ENCODE data around the gene TNFRSF12A.
A peak's percentile ranks its signal among the peaks of the same experiment; 100 is the strongest.

The TNFRSF12A gene

GRCh38 chr16:3014971-3015370 is 5.2 kb upstream of the TNFRSF12A start:
- no peak for DNase-seq (ENCODE audit: low read depth)
- no peak for TF ChIP-seq CTCF (IDR thresholded peaks at IDR 0.05; ENCODE audit: low read depth, low read length, missing control alignments)
- H3K4me3 ChIP-seq (ENCODE audit: low read depth, low read length) = no peak overlapping the region

DNA sequence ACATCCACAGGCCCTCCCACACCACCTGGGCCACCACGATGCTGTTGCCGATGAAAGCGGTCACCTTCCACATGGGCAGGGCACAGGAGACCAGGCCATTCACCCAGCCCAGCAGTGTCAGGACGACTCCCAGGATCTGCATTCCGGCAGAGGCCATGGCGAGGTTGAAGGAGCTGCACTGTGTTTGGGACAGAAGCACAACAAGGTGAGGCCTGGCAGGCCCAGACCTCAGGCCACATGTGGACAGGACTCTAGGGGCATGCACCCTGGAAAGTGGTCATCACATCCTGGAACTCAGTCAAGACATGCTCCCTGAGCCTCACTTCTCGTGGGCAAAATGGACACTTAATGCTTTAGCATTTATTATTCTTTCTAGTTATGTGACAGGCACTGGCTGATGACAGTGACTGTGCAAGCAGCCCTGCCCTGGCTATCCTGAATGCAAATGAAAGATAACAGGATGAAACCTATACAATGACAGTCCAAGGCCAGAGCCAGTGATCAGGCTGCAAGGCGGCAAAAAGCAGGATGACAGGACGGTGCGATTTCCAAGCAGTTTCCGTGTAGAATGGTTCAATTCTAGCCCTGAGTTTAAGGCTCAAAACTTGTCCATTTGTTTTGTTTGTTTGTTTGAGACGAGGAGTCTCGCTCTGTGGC is 4.2 kb upstream of the TNFRSF12A start:
- TF ChIP-seq CTCF (IDR thresholded peaks at IDR 0.05; ENCODE audit: low read depth, low read length, missing control alignments) = no peak
- H3K4me3 ChIP-seq (ENCODE audit: low read depth, low read length) = no peak overlapping the region
- no peak for DNase-seq (ENCODE audit: low read depth)

DNA sequence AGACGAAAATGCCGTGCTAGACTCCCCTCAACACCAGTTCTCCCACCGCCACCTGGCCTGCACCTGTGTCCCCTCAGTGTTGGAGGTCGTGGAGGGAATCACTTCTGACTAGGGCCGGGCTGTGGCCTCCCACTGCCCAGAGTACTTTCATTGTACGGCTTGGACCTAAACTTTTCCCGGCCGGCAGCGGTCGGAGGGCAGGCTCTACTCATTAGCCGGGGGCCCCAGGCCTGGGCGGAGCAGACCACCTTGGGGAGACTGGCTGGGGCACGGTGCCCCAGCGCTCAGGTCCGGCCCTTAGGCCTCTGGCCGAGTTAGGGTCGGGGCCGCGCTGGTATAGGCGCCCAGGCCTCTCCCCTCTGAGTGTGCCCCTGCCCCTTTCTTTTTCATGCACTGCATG is 2.8 kb upstream of the TNFRSF12A start:
- no peak for TF ChIP-seq CTCF (IDR thresholded peaks at IDR 0.05; ENCODE audit: low read depth, low read length, missing control alignments)
- no peak for DNase-seq (ENCODE audit: low read depth)
- no peak overlapping the region for H3K4me3 ChIP-seq (ENCODE audit: low read depth, low read length)

GRCh38 chr16:3017794-3018506 is 2.2 kb upstream of the TNFRSF12A start, which contains the start of gene CLDN6:
TSS of gene CLDN6 (minus strand) at chr16:3018183. CDS start at chr16:3016021, 2,162 bp downstream.
- no peak within 1 kb of the TSS for H3K4me3 ChIP-seq (ENCODE audit: low read depth, low read length)
- DNase-seq (ENCODE audit: low read depth) = no peak
- TF ChIP-seq CTCF (IDR thresholded peaks at IDR 0.05; ENCODE audit: low read depth, low read length, missing control alignments) = peak; percentile 33

DNA sequence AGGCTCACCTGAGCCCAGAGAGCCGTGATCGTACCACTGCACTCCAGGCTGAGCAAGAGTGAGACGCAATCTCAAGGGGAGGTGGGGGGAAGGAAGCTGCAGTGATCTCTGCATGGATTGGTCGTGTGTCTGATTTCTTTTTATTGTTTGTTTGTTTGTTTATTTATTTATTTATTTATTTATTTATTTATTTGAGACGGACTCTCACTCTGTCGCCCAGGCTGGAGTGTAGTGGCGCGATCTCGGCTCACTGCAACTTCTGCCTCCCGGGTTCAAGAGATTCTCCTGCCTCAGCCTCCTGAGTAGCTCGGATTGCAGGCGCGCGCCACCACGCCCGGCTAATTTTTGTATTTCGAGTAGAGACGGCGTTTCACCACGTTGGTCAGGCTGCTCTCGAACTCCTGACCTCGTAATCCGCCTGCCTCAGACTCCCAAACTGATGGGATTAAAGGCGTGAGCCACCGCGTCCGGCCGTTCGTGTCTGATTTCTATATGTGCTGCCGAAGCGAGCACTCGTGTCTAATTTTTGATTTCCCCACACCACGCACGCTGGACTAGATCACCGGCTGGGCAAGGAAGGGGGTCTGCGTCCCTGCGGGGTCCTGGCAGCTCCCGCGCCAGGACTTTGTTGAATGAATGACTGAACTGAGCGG is 448 bp upstream of the TNFRSF12A start:
- no peak for TF ChIP-seq CTCF (IDR thresholded peaks at IDR 0.05; ENCODE audit: low read depth, low read length, missing control alignments)
- DNase-seq (ENCODE audit: low read depth) = no peak
- H3K4me3 ChIP-seq (ENCODE audit: low read depth, low read length) = peak overlapping the region; percentile 46

DNA sequence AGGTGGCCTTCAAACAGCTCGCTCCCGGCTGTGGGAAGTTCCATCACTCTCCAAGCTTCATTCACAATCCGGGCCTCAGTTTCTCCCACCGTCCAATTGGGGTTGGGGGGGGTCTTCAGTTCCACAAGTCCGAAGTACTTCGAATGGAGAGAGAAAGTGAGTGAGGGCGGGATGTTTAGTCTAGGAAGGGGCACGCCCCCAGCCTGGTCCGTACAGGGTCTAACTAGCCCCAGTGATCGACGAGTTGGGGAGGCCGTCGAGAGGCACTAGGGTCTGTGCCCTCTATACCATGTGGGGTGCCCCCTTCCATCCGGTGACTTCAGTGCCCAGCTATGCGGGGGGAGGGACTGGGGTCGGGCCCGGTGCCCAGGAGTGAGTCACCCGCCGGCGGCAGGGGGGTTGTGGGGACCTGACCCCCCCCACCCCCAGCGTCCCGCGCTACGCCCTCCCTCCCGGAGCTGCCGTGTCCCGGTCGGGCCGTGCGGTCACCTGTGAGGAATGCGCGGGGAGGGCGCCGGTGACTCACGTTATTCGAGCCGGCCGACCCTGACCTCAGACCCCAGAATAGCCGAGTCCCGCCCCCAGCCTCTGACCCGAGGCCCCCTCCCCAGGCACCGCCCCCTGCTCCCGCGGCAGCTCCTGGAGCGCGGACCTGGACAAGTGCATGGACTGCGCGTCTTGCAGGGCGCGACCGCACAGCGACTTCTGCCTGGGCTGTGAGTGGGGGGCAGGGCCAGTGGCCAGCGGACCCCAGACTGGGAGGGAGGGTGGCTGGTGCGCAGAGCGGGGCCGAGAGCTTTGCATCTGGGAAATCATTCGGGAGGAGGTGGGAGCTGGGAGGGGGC is 658 bp downstream of the TNFRSF12A start:
- no peak for TF ChIP-seq CTCF (IDR thresholded peaks at IDR 0.05; ENCODE audit: low read depth, low read length, missing control alignments)
- DNase-seq (ENCODE audit: low read depth) = no peak
- peak overlapping the region; percentile 68 for H3K4me3 ChIP-seq (ENCODE audit: low read depth, low read length)

Measured in GM12864 (cell line).